Measurements from ENCODE around the gene EDN2. TPM values are rescaled to one million over a fixed set of nuclear protein-coding genes. Genes with fewer than 3 reads are reported as not detected.
A peak's percentile ranks its signal among the peaks of the same experiment; 100 is the strongest.

The EDN2 gene
- total RNA-seq, 4 donors from 2014 or later = 1.2 to 13.0 (median 3.9) TPM

DNA sequence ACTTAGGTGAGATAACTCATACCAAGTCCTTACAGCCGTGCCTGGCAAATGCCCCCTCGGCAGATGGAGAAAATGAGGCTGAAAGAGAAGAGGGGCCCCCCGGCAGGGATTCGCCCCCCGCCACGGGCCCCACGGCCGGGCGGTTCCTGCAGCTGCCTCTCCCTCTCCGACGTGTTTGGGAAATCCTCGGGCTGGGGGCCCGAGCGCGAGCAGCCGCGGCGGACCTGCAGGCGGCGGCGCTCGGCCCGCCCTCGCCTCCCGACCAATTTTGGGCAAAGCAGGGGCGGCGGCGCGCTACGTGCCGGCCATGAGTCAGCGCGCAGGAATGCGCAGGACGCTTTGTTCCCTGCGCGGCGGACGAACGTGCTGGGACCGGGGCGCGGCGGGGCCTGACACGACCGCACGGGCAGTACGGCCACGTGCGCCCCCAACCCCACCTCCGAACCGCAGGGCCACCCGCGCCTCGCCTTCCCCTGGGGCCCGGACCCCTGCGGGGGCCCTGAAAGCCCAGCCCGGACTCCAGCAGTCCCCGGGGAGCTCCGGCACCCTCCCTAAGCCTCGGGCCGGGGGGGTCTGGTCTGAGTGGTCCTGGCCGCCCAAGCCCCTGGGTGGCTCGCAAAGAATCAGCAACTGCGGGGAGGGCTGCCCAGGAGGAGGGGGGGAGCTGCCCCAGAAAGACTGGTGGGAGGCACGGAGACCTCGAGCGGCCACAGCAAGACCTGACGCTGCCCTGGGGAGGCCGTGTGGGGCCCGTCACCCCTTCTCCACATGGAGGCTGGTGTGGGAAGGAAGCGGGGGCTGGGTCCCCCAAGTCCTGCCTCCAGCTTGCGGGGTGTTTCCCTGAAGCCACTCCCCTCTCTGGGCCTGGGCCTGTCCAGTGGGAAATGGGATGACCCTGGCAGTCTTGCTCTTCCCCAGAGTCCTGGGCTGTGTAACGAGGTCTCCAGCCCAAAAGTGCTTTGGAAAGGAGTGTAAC is 11.9 kb upstream of the EDN2 start:
- TF ChIP-seq, protein P1, sequence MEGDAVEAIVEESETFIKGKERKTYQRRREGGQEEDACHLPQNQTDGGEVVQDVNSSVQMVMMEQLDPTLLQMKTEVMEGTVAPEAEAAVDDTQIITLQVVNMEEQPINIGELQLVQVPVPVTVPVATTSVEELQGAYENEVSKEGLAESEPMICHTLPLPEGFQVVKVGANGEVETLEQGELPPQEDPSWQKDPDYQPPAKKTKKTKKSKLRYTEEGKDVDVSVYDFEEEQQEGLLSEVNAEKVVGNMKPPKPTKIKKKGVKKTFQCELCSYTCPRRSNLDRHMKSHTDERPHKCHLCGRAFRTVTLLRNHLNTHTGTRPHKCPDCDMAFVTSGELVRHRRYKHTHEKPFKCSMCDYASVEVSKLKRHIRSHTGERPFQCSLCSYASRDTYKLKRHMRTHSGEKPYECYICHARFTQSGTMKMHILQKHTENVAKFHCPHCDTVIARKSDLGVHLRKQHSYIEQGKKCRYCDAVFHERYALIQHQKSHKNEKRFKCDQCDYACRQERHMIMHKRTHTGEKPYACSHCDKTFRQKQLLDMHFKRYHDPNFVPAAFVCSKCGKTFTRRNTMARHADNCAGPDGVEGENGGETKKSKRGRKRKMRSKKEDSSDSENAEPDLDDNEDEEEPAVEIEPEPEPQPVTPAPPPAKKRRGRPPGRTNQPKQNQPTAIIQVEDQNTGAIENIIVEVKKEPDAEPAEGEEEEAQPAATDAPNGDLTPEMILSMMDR (IDR thresholded peaks at IDR 0.05) = no peak
- TF ChIP-seq POLR2A (IDR thresholded peaks at IDR 0.05) = no peak
- H3K4me3 ChIP-seq (ENCODE audit: low read depth, poor library complexity, severe bottlenecking) = no peak overlapping the region
- DNase-seq (ENCODE audit: low spot score in 2 of 2) = peak; percentile 82 to 97
- intact Hi-C loops (cut with DNase I; ENCODE audit: low total_unique reads) = no loop called here
- WGBS, 2 donors = 7 to 15% methylated on average over 29 to 45 of the region's 74 CpGs

DNA sequence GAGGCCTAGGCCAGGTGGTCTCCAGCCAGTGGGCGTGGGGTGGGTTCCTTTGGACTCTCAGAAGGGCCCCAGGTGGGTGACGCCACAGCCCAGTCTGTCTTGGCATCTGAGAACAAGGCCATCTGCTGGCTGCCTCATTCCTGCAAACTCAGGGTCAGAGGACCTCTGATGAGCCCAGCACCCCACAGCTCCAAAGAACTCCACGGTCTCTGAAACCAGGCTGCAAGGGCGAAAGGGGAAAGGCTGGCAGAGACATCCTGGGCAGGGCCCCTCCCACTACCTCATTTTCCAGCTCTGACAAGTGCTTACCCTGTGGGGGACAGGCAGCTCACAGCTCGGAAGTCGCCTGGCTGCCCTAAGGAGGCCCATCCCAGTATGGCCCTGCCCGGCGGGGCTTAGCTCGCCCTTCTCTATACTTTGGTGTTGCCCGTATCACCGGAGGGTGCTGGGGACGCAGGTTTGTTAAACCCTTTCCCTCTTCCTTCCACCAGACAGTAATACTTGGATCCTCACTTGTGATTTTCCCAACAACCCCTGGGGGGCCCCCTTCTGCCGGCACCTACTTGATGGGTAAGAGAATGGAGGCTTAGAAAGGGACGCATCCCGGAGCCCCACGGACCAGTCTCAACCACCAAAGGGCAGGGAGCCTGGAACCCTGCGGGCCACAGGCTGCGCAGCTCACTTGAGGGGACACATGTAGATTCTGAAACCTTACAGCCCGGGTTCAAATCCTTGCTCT is 10.9 kb upstream of the EDN2 start:
- intact Hi-C loops (cut with DNase I; ENCODE audit: low total_unique reads) = no loop called here
- 65 to 70% methylated on average over 19 of the region's 19 CpGs for WGBS, 2 donors
- no peak overlapping the region for H3K4me3 ChIP-seq (ENCODE audit: low read depth, poor library complexity, severe bottlenecking)
- TF ChIP-seq, protein P1 (IDR thresholded peaks at IDR 0.05) = no peak
- no peak for TF ChIP-seq POLR2A (IDR thresholded peaks at IDR 0.05)
- no peak for DNase-seq (ENCODE audit: low spot score in 2 of 2)

DNA sequence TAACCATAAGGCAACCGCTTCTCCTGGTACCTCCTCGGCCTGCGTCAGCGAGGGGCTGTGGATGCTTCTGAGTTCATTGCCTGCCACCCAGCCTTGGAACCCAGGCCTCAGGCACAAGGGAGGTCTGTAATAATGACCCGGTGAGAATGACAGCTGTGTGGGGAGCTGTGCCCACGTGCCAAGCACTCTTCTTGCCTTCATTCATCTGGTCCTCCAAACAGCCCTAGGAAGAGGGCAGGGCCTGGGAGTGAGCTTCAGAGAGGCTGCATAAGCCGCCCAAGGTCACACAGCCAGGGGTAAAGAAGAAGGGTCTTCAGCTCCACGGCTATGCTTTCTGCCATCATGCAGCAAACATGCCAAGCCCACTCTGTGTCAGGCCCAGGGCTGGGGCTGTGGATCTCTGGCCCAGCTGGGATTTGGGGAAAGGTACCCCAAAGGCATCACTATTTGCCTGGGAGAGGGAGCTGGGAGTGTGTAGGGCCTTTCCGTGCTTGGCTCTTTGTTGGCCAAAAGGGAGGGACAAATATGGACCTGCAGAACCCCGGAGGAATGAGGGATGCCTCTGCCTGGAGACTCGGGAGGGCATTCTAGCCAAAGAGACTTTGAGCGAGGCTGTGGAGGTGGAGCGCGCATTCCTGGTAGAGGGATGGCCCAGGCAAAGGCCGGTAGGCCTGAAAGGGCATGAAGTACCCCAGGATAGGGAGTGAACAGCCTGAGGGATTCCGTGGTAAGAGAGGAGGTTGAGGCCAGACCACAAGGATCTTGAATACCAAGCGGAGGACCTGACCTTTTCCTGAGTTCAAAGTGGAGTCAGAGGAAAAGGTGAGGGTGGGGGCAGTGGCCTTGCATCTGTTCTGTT is 10.1 kb upstream of the EDN2 start:
- WGBS, 2 donors = 82 to 83% methylated on average over 14 to 16 of the region's 17 CpGs
- TF ChIP-seq, protein P1 (IDR thresholded peaks at IDR 0.05) = no peak
- TF ChIP-seq POLR2A (IDR thresholded peaks at IDR 0.05) = no peak
- H3K4me3 ChIP-seq (ENCODE audit: low read depth, poor library complexity, severe bottlenecking) = no peak overlapping the region
- intact Hi-C loops (cut with DNase I; ENCODE audit: low total_unique reads) = no loop called here
- no peak for DNase-seq (ENCODE audit: low spot score in 2 of 2)

DNA sequence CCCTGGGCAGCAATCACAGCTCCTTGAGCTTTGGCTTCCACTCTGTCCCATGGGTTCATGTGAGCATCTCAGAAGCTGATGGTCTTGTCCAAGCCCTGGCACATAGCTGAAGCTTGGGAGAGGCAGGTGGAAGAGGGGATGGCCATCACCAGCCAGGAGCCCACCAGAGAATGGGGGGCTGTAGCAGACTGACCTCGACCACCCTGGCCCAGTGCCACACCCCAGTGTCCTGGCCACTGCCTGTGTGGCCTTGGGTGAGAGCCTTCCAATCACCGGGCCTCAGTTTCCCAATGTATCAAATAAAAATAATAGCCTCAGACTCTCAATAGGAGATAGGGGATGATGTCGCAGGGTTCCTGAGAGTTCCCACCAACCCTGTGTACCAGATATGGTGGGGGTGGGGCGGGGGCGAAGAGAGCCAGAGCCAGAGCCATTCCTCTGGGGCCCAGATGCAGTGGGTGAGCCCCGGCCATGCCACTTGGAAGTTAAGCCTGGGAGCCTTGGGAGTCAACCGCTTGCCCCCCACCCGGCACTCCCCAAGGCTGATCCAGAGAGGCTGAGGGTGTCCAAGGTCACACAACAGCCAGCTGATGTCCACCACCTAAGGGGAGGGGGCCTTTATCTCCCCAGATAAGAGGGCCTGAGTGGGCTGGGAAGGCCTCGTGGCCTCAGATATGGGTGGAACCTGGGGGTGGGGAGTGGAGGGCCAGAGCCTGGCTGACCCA is 9.3 kb upstream of the EDN2 start:
- WGBS, 2 donors = 95 to 97% methylated on average over 5 to 9 of the region's 9 CpGs
- DNase-seq (ENCODE audit: low spot score in 2 of 2) = no peak

More for the DNA sequence above, 9.3 kb upstream of the EDN2 start:
- H3K4me3 ChIP-seq (ENCODE audit: low read depth, poor library complexity, severe bottlenecking) = no peak overlapping the region
- TF ChIP-seq, protein P1 (IDR thresholded peaks at IDR 0.05) = no peak
- no peak for TF ChIP-seq POLR2A (IDR thresholded peaks at IDR 0.05)
- intact Hi-C loops (cut with DNase I; ENCODE audit: low total_unique reads) = no loop called here

Data from lower leg skin (tissue), 4 donors.